Measurements from ENCODE around the gene DBF4B. TPM values are rescaled to one million over a fixed set of nuclear protein-coding genes. Genes with fewer than 3 reads are reported as not detected.

The DBF4B gene
- total RNA-seq, 4 donors from 2014 or later = 3.5 to 8.9 (median 3.7) TPM

GRCh38 chr17:44787271-44787940, 78.9 kb downstream of the DBF4B start:
- no peaks in the 10 kb centered on the region for H3K9me3 ChIP-seq
- H3K4me1 ChIP-seq = no peaks in the 10 kb centered on the region
- no peak overlapping the region for H3K27ac ChIP-seq
- no peak overlapping the region for H3K4me3 ChIP-seq
- 68% methylated on average over 15 of the region's 15 CpGs for WGBS
- peaks cover 12% of the 10 kb centered on the region for H3K27me3 ChIP-seq
- no peaks in the 10 kb centered on the region for H3K36me3 ChIP-seq
- TF ChIP-seq CTCF (IDR thresholded peaks at IDR 0.05) = no peak
- TF ChIP-seq EP300 (IDR thresholded peaks at IDR 0.05) = no peak
- peak in 1 of 2 donors; percentile 36 for DNase-seq (ENCODE audit: low spot score in 2 of 2)

- no peaks in the 10 kb centered on the region for H3K36me3 ChIP-seq
- WGBS = 81% methylated on average over 7 of the region's 7 CpGs
- H3K4me1 ChIP-seq = no peaks in the 10 kb centered on the region
- H3K27ac ChIP-seq = no peak overlapping the region
- no peak for TF ChIP-seq CTCF (IDR thresholded peaks at IDR 0.05)
- TF ChIP-seq EP300 (IDR thresholded peaks at IDR 0.05) = no peak
- TF ChIP-seq POLR2AphosphoS5 (IDR thresholded peaks at IDR 0.05) = no peak
- TF ChIP-seq POLR2A (IDR thresholded peaks at IDR 0.05) = no peak
- H3K27me3 ChIP-seq = peaks cover 12% of the 10 kb centered on the region
- peak in 1 of 2 donors; percentile 29 for DNase-seq (ENCODE audit: low spot score in 2 of 2)
- no peaks in the 10 kb centered on the region for H3K9me3 ChIP-seq
- H3K4me3 ChIP-seq = no peak overlapping the region
Measured at GRCh38 chr17:44788139-44788538, 79.7 kb downstream of the DBF4B start.

DNA sequence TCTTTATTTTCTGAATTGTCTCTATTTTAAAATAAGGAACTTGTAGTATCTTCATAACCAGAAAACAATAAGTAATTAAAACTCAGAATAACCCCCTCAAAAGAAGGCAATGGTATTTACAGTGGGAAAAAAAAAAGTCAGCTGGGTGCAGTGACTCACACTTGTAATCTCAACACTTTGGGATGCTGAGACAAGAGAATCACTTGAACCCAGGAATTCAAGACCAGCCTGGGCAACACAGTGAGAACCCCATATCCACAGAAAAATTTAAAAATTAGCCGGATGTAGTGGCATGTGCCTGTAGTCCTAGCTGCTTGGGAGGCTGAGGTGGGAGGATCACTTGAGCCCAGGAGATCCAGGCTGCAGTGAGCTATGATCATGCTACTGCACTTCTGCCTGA, 83.8 kb downstream of the DBF4B start:
- H3K36me3 ChIP-seq = no peaks in the 10 kb centered on the region
- peak; percentile 5 to 8 for DNase-seq (ENCODE audit: low spot score in 2 of 2)
- TF ChIP-seq EP300 (IDR thresholded peaks at IDR 0.05) (no peak), POLR2AphosphoS5 (IDR thresholded peaks at IDR 0.05) (no peak), CTCF (IDR thresholded peaks at IDR 0.05) (no peak), POLR2A (IDR thresholded peaks at IDR 0.05) (no peak)
- WGBS = 89% methylated on average over 1 of the region's 1 CpG
- peaks cover 6% of the 10 kb centered on the region for H3K4me1 ChIP-seq
- H3K27ac ChIP-seq = no peak overlapping the region
- no peak overlapping the region for H3K4me3 ChIP-seq
- peaks cover 9% of the 10 kb centered on the region for H3K27me3 ChIP-seq
- H3K9me3 ChIP-seq = no peaks in the 10 kb centered on the region

- Histone ChIP-seq H3K4me3 (no peak overlapping the region), H3K9me3 (no peaks in the 10 kb centered on the region), H3K27me3 (peaks cover 2% of the 10 kb centered on the region), H3K36me3 (no peaks in the 10 kb centered on the region), H3K4me1 (peaks cover 6% of the 10 kb centered on the region), H3K27ac (peak overlapping the region; percentile 40)
- no peak for TF ChIP-seq POLR2AphosphoS5 (IDR thresholded peaks at IDR 0.05)
- TF ChIP-seq EP300 (IDR thresholded peaks at IDR 0.05) = no peak
- TF ChIP-seq CTCF (IDR thresholded peaks at IDR 0.05) = no peak
- TF ChIP-seq POLR2A (IDR thresholded peaks at IDR 0.05) = no peak
- DNase-seq (ENCODE audit: low spot score in 2 of 2) = peak in 1 of 2 donors; percentile 13
- WGBS = 83% methylated on average over 18 of the region's 18 CpGs
Measured at GRCh38 chr17:44793885-44794842, 85.7 kb downstream of the DBF4B start.

- Histone ChIP-seq H3K27me3 (peaks cover 2% of the 10 kb centered on the region), H3K36me3 (no peaks in the 10 kb centered on the region), H3K4me1 (peaks cover 6% of the 10 kb centered on the region), H3K9me3 (no peaks in the 10 kb centered on the region), H3K4me3 (no peak overlapping the region), H3K27ac (peak overlapping the region; percentile 40)
- WGBS = 60% methylated on average over 10 of the region's 10 CpGs
- TF ChIP-seq EP300 (IDR thresholded peaks at IDR 0.05) = no peak
- no peak for TF ChIP-seq POLR2AphosphoS5 (IDR thresholded peaks at IDR 0.05)
- no peak for TF ChIP-seq POLR2A (IDR thresholded peaks at IDR 0.05)
- no peak for TF ChIP-seq CTCF (IDR thresholded peaks at IDR 0.05)
- peak in 1 of 2 donors; percentile 38 for DNase-seq (ENCODE audit: low spot score in 2 of 2)
Measured at GRCh38 chr17:44794851-44795413, 86.5 kb downstream of the DBF4B start.
